ENCODE measurements around the gene CBLB. TPM values are rescaled to one million over a fixed set of nuclear protein-coding genes. Genes with fewer than 3 reads are reported as not detected.

CBLB gene
- total RNA-seq: 10 to 100 TPM; 11.6 to 22.8 TPM
- 1 to 10 TPM; 3.1 to 7.9 TPM for polyA plus RNA-seq

GRCh38 chr3:105868742-105869530 is at the start of gene CBLB:
CBLB (minus strand) TSS chr3:105869012; CDS start chr3:105867577, 1,435 bp downstream.
- under 1% methylated on average over 68 of the region's 68 CpGs for WGBS
- Histone ChIP-seq H3K9me3 (ENCODE audit: control insufficient read depth in 4 of 4, low read length in 3 of 4) (no peaks in the 10 kb centered on the region), H3K4me3 (ENCODE audit: low read depth in 1 of 3, low read length in 3 of 3) (peak within 1 kb of the TSS; percentile 73 to 100 (median 87)), H3K9ac (ENCODE audit: low read depth in 1 of 2, low read length in 2 of 2) (peak within 1 kb of the TSS; percentile 73 to 86), H3K36me3 (ENCODE audit: control insufficient read depth in 4 of 4, insufficient read depth in 3 of 4, low read depth in 1 of 4, low read length in 3 of 4) (peaks cover 0 to 6% (median 2%) of the 10 kb centered on the region in 4 donors), H3K27me3 (ENCODE audit: control insufficient read depth in 4 of 4, insufficient read depth in 4 of 4, low read length in 3 of 4) (no peaks in the 10 kb centered on the region), H3K27ac (ENCODE audit: low read depth in 1 of 2, low read length in 2 of 2) (peak within 1 kb of the TSS; percentile 86 to 98), H3K4me1 (ENCODE audit: control insufficient read depth in 4 of 4, insufficient read depth in 4 of 4, low read length in 3 of 4) (peaks cover 3 to 27% (median 9%) of the 10 kb centered on the region in 4 donors)
- TF ChIP-seq FOXA1 (IDR thresholded peaks at IDR 0.05) (peak; percentile 49), HNF4A (conservative IDR thresholded peaks at IDR 0.05) (peak in 1 of 2 donors; percentile 34), HNF4G (IDR thresholded peaks at IDR 0.05) (no peak), RXRA (IDR thresholded peaks at IDR 0.05) (peak in 1 of 2 donors; percentile 39), CTCF (IDR thresholded peaks at IDR 0.05; ENCODE audit: low read depth, low read length, missing input control) (no peak), ZBTB33 (IDR thresholded peaks at IDR 0.05) (no peak), JUND (IDR thresholded peaks at IDR 0.05) (no peak), YY1 (IDR thresholded peaks at IDR 0.05) (peak; percentile 68), TAF1 (conservative IDR thresholded peaks at IDR 0.05) (peak; percentile 31), REST (IDR thresholded peaks at IDR 0.05) (peak; percentile 67), EGR1 (IDR thresholded peaks at IDR 0.05; ENCODE audit: low read depth in 2 of 2) (peak in 1 of 2 donors; percentile 8), NR2F2 (IDR thresholded peaks at IDR 0.05) (peak; percentile 36), MAX (IDR thresholded peaks at IDR 0.05) (no peak), FOXA2 (IDR thresholded peaks at IDR 0.05) (no peak), GABPA (IDR thresholded peaks at IDR 0.05 in 1 of 2, conservative IDR thresholded peaks at IDR 0.05 in 1 of 2) (peak; percentile 61 to 84), SP1 (IDR thresholded peaks at IDR 0.05) (peak; percentile 71), RAD21 (IDR thresholded peaks at IDR 0.05) (no peak), ATF3 (IDR thresholded peaks at IDR 0.05) (peak; percentile 28)
- DNase-seq (ENCODE audit: low spot score): peak; percentile 96
